HG03060 (cell line): ENCODE results near the gene GADL1.

Experiments
- ATAC-seq: cut with Tn5 transposase; IDR thresholded peaks from one replicate; pipeline ENCODE4 v1.9.1; 2021; ENCODE audit warnings: low read depth, moderate number of reproducible peaks; ENCODE audit not compliant: unreplicated experiment

GADL1 gene

DNA sequence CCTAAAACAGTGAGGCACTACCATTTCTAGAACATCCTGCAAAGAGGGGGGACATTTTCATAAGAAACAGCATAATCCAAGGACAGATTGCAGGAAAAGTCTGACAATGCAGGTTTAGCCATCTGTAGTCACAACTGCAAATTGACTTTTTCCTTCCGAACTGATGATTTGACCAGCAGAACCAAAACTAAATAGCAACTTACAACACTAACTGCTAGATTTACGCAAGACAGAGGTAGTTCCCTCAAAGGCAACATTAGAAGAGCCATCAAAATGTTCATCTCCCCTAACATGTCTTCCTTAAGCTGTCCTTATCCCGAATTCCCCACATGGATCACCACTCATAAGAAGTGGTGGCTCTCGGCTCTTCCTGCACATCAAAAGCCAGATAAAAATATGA is 129.6 kb downstream of the GADL1 start:
- ATAC-seq = no peak

- ATAC-seq = no peak
These were observed 130.2 kb downstream of the GADL1 start for GRCh38 chr3:30764281-30764680.

DNA sequence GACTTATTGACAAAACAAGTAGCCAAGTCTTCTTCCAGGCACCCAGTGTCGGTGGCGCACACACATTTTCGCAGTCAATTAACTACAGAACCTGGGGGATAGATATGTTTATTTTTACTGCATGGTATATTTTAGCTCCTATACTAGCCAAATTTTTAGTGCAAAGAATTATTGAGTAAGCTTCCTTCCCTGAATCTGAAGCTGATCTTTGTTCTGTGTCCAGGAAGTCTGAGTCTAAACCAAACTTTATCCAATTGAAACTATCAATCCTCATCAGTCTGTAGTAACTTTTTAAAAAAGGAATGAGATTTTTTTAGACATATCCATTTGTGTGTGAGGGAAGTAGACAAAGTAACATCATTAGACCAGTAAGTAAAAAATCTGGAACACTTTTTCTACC is 133.1 kb downstream of the GADL1 start:
- ATAC-seq = no peak

DNA sequence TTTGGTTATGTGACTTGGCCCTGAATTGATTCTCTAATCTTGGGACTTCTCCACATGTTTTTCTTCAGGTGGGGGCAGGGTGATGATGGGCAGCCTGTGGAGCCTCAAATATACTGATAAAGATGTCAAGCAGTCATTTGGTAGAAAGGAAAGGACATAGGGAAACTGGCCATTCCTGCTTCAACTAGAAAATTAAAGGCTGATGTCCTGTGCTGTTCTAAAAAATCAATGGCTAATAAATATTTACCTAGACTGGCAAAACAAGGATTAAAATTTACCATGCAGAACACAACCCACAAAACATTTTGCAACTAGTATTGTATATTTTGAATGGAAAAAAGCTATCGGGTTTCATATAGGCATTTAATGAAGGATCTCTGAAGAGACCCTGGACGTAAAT is 133.7 kb downstream of the GADL1 start:
- ATAC-seq = no peak

- no peak for ATAC-seq
These were observed 134.3 kb downstream of the GADL1 start for GRCh38 chr3:30760040-30760695.

DNA sequence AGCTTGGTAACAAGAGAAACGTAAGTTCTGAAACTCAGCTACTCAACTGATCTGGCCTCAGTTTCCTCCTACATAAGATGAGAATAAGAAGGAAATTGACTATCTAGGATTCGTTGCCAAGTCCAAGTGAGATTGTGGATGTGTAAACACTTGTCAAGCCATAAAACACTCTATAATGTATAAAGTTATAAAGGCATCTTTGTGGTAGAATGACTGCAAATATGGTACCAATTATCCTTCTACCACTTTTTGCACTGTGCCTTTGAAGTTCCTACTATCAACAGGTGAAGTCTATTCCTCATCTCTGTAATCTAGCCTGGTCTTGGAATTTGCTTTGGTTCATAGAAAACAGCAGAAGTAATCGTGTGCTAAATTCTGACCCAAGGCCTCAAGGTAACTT is 138.2 kb downstream of the GADL1 start:
- no peak for ATAC-seq

DNA sequence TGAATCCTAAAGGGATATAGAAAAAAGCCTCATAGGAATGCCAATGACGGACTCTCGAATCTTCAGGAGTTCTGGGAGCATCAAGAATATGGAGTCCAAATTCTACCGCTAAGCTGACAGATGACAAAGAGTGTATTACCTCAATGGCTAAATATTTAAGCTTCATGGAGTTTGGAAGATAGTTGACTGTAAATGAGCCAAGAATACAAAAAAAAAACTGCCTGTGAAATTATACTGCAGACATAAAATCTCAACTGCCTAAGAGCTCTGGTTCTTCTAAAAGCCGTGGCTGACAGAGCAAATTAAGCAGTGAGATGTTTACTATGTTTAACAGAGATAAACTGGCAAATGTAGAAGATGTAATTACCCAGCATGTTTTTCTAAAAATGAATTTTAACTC is 140.0 kb downstream of the GADL1 start:
- ATAC-seq = no peak

- ATAC-seq = no peak
These were observed 140.7 kb downstream of the GADL1 start for GRCh38 chr3:30753766-30754165.

GRCh38 chr3:30752970-30753369 is 141.5 kb downstream of the GADL1 start:
- no peak for ATAC-seq

GRCh38 chr3:30752491-30752890 is 142.0 kb downstream of the GADL1 start:
- no peak for ATAC-seq

DNA sequence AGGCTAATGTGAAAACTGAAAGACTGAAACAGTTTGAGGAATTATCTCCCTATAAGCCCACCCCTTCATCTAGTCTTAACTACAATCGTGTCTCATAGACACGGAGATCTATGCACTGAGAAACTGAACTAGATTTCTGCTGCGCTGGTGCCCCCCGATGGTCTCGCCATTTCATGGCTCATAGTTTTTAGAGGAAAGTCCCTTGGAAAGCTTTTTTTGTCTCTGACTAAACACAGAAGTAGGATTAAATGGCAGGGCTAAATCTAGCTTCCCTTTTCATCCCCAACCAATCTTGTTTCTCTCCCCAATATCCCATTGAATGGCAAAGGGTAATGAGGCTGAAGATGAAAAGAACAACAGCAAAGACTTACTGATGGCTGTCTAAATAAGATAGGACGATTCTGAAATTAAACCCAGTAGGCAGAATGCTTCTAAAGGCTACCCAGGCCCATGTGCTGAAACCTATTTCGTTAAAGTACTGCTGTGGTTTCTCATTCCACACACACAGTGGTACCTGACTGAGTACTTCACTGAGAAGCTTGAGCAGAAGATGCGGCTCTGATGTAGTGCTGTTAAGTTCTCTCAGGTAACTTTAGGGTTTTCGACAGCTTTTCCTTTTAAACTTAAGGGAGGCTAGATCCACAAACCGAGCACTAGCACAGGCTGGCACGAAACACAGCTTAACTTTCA is 142.7 kb downstream of the GADL1 start:
- no peak for ATAC-seq

DNA sequence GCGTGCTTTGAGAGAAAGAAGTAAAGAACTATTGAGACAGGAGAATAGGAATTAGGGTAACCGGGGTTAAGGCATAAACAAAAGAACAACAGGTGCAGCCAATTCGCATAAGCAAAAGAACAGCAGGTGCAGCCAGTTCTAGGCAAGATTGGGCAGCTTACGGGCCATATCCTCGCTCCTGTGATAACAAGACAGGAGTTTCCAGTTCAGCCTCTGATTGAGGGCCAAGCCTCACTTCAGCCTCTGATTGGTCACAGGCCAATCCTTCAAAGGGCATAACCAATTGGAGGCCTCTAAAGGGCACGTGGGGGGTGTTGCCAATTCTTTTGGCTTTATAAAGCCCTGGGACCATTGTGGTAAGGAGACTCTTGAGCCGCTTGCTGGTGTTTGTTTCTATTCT is 143.5 kb downstream of the GADL1 start:
- ATAC-seq = no peak

GRCh38 chr3:30749230-30749629 is 145.2 kb downstream of the GADL1 start:
- ATAC-seq = no peak

GRCh38 chr3:30747771-30748281 is 146.6 kb downstream of the GADL1 start:
- no peak for ATAC-seq

GRCh38 chr3:30743641-30744317 is 150.7 kb downstream of the GADL1 start:
- no peak for ATAC-seq

GRCh38 chr3:30742796-30743619 is 151.5 kb downstream of the GADL1 start:
- ATAC-seq = no peak

GRCh38 chr3:30741889-30742288 is 152.6 kb downstream of the GADL1 start:
- no peak for ATAC-seq

GRCh38 chr3:30738605-30739004 is 155.9 kb downstream of the GADL1 start:
- ATAC-seq = no peak

DNA sequence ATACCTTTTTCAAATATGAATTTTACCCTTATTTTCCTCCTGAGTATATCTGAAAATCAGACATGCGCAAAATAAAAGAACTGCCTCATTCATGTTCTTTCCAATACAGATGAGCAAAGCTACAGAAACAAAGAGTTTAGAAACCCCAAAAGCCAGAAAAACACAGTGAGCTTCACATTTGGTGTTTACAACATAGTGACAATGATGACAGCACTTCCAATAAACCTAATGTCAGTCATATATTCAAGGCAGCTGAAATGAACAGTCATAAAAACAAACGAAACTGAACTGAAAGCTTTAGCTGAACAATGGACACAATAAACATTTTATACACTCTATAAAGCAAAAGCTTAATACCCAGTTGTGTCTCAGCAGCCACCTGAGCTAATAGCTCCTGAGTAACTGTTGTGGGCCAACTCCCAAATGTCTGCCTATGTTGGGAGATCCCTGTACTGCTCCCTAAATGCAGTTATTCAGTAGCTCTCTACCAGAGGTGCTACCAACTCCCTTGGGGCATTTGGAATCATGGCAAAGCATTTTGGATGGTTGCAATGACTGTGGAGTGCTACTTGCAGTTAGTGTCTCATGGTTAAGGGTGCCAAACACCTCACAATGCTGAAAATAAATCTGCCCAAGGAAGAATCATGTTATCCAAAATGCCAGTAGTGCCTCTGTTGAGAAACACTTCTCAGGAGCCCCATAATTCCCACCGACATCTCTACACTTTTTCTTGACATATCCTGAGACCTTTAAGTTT is 156.5 kb downstream of the GADL1 start:
- no peak for ATAC-seq

- ATAC-seq = no peak
These were observed 160.8 kb downstream of the GADL1 start for GRCh38 chr3:30733696-30734095.
